Bronchial smooth muscle cell (primary cell): Measurements from ENCODE around the gene ST3GAL2. TPM values are rescaled to one million over a fixed set of nuclear protein-coding genes. Genes with fewer than 3 reads are reported as not detected.

Source experiments
- total RNA-seq: library from RNA; depleted of rRNA; stranded (reverse); fragments of >200 nt; gene quantifications from 2 replicates; pipeline ENCODE4 v1.2.1, GENCODE V29; 2014

The ST3GAL2 gene
- total RNA-seq = 10.5 and 14.5 TPM in 2 replicates

GRCh38 chr16:70438969-70439862 lies at the start of gene ST3GAL2:
ST3GAL2 (minus strand) TSS chr16:70439100; CDS start chr16:70398530, 40,570 bp downstream.

GRCh38 chr16:70454222-70455034 lies 15.5 kb upstream of the ST3GAL2 start, which contains the start of gene FCSK:
FCSK (plus strand) TSS chr16:70454595; CDS start chr16:70463191, 8,596 bp downstream.

Other genes with a start within 250 kb of the ST3GAL2 start
- 13.2 and 15.5 TPM in 2 replicates for gene EXOSC6, start 187.2 kb downstream of the ST3GAL2 start, total RNA-seq
- gene AARS1, start 149.6 kb downstream of the ST3GAL2 start, total RNA-seq = 114 and 224 TPM in 2 replicates
- 22.1 and 22.4 TPM in 2 replicates for gene DDX19B, start 139.9 kb downstream of the ST3GAL2 start, total RNA-seq
- gene DDX19A, start 92.2 kb downstream of the ST3GAL2 start, total RNA-seq = 29.4 and 32.9 TPM in 2 replicates
- gene FCSK, start 15.5 kb upstream of the ST3GAL2 start, total RNA-seq = 8.8 and 9.6 TPM in 2 replicates
- 89.2 and 94.5 TPM in 2 replicates for gene COG4, start 84.5 kb upstream of the ST3GAL2 start, total RNA-seq
- gene SF3B3, start 84.7 kb upstream of the ST3GAL2 start, total RNA-seq = 53.7 and 60.4 TPM in 2 replicates
- 2.4 and 3.9 TPM in 2 replicates for gene IL34, start 207.5 kb upstream of the ST3GAL2 start, total RNA-seq
- 7.9 and 13.6 TPM in 2 replicates for gene MTSS2, start 247.0 kb upstream of the ST3GAL2 start, total RNA-seq